ENCODE measurements around the gene CCDC138.
"Not testable (repeated sequence)": the region's sequence is repeated elsewhere in the genome, so short reads cannot be mapped to it uniquely, and the experiment has no call there.

The CCDC138 gene, protein sequence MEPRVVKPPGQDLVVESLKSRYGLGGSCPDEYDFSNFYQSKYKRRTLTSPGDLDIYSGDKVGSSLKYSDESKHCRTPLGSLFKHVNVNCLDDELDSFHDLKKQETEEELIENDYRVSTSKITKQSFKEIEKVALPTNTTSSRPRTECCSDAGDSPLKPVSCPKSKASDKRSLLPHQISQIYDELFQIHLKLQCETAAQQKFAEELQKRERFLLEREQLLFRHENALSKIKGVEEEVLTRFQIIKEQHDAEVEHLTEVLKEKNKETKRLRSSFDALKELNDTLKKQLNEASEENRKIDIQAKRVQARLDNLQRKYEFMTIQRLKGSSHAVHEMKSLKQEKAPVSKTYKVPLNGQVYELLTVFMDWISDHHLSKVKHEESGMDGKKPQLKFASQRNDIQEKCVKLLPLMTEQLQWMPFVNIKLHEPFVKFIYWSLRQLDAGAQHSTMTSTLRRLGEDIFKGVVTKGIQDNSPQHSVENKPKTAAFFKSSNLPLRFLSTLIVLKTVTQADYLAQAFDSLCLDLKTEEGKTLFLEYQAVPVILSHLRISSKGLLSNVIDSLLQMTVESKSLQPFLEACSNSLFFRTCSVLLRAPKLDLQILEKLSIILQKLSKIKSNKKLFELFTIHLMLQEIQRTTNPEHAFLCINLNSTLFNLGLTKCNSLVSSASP

DNA sequence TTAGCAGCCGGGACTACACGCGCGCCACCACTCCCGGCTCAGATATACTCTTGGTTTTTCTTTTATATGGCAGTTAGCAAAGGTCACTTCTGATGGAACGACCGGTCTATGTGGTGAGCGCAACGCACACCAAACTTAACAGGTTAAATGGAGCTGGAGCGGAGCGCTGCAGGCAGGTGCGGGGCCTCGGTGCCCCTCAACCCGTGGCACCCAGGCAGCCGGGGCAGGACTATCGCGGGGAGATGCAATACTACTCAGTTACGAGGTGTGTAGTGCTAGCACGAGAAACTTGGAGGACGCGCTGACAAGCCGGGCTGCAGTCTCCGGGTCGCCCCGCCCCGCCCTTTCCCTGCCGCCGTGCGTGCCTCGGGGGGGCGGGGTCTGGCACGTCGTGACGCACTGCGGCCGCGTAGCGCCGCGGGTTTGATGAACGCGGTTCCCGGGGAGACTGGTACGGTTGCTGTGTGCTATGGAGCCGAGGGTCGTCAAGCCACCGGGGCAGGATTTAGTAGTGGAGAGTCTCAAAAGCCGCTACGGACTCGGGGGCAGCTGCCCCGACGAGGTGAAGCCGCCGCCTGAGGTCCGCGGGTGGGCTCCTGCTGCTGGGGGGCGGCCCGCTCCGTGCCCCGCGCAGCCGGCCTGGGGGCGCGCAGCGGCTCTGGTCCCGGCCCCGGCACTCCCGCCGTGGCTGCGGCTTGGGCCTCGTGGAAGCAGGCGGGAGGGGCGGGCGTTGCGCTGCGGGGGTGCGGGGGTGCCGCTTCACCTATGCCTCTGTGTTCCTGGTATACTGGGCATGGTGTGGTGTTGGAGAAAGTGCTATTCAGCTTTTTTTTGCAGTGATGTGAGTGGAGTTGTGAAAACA is at the start of gene CCDC138:
Gene CCDC138, plus strand, starts transcription at position 418 of the 862 bp plus-strand sequence. Its CDS starts 52 bp downstream, at position 470.
- DNase-seq = peak; percentile 84

DNA sequence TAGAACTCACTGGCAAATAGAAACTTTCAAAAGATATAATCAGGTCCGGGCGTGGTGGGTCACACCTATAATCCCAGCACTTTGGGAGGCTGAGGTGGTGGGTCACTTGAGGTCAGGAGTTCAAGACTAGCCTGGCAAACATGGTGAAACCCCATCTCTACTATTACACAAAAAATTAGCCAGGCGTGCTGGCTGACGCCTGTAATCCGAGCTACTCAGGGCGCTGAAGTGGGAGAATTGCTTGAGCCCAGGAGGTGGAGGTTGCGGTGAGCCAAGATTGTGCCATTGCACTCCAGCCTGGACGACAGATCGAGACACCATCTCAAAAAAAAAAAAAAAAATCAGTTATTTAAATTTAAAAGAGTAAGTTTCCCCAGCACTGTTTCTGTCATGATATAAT is 28.6 kb upstream of the CCDC138 start:
- not testable (repeated sequence) for DNase-seq

DNA sequence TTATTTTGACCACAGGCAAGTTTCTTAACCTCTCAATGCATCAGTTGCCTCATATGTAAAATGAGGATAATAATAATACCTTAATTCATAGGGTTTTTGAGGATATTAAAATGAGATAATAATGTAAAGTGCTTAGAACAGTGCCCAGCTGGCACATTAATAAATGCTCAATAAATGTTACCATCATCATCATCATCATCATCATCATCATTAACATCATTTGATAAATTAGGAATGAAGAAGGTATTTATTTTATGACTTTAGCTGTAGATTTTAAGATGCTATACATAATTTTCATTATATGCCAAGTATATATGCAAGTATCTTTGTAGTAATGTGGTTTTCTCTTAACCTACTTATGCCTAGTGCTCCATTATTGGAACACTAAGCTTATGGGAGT is 24.0 kb upstream of the CCDC138 start:
- DNase-seq = not testable (repeated sequence)

DNA sequence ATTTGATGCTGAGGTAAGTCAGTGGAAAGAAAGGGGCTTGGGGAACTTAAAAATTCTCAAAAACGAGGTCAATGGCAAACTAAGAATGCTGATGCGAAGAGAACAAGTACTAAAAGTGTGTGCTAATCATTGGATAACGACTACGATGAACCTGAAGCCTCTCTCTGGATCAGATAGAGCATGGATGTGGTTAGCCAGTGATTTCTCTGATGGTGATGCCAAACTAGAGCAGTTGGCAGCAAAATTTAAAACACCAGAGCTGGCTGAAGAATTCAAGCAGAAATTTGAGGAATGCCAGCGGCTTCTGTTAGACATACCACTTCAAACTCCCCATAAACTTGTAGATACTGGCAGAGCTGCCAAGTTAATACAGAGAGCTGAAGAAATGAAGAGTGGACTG is 19.9 kb upstream of the CCDC138 start:
- DNase-seq = not testable (repeated sequence)

DNA sequence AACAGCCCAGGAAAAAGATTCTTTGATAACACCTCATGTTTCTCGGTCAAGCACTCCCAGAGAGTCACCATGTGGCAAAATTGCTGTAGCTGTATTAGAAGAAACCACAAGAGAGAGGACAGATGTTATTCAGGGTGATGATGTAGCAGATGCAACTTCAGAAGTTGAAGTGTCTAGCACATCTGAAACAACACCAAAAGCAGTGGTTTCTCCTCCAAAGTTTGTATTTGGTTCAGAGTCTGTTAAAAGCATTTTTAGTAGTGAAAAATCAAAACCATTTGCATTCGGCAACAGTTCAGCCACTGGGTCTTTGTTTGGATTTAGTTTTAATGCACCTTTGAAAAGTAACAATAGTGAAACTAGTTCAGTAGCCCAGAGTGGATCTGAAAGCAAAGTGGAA is 18.7 kb upstream of the CCDC138 start:
- DNase-seq = not testable (repeated sequence)

DNA sequence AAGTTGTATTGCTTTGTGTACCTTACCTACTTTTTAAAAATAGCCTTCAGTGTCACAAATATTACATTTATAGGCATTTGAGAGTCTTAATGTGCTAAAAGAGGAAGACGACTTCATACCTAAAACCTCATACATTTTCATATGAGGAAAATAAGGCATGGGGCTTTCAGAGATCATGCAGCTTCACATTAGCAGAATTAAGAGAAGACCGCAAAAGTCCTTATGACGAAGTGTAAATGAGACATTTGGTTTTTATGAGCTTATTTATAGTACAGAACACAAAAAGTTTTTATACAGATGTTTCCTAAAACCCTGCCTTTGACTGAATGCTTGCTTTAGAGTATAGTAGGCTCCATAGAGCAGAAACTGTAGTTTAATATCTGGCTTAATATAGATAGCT is 10.1 kb upstream of the CCDC138 start:
- no peak for DNase-seq

DNA sequence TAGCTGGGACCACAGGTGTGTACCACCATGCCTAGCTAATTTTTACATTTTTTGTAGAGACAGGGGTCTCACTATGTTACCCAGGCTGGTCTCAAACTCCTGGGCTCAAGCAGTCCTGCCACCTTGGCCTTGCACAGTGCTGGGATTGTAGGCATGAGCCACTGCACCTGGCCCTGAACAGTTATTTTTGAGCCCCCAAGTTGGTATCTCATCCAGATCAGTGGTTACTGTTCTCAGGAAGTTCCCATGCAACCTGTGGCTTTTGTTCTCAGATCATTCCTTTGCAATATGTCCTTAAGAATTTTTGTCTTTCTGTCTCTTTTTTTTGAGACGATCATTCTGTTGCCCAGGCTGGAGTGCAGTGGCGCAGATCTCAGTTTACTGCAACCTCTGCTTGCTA is 7.7 kb upstream of the CCDC138 start:
- no peak for DNase-seq

DNA sequence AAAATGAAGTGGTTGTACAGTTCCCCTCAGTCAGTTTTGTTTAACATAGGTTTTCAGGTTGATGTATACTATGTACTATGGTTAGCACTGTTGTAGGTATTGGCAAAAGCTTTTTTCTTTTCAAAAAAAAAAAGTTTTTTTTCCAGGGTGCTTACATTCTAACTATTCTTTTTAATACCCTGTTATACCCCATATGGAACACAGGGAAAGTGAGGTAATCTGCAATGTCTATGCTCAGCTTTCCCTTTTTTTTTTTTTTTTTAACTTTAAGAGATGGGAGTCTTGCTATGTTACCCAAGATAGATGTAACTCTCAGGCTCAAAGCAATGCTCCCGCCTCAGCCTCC is 590 bp upstream of the CCDC138 start:
- DNase-seq = no peak

DNA sequence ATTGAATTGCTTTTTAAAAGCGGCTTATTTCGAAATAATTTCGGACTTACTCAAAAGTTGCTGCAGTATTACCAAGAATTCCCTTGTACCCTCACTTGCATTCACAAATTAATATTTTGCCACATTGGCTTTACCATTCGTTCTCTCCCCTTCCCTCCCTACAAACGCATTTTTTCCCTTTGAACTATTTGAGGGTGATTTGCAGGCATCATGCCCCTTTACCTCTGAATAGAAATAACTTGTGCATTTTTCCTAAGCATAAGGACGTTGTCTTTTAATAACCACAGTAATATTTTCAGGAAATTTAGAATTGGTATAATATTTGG is 608 bp downstream of the CCDC138 start:
- no peak for DNase-seq

DNA sequence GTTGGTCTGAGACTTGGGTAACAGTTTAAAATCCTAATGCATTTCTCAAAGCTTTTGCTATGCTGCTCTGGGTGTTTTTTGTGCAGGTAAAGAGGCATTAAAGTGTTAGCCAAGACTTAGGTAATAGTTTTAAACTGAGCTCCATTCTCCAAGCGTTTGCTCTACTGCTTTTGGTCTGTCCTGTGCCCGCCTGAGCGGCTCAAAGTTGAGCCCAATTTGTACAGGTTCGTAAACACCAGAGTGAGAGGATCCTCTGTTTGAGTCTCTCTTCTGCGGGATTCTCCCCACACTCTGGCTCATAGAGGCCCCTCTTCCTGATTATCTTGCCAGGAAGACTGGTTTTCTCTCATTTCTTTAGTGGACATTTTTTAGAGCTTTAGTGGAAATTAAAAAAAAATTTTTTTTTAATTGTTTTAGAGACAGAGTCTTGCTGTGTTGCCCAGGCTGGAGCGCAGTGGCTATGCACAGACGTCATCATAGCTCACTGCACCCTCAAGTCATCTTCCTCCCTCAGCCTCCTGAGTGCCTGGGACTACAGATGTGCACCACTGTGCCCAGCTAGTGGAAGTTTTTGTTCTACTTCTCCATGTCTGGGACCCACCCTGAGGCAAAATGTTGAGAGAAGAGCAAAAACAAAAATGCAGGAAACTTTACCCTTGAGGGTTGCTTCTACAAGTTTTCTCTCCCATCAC is 16.6 kb downstream of the CCDC138 start:
- DNase-seq = no peak

DNA sequence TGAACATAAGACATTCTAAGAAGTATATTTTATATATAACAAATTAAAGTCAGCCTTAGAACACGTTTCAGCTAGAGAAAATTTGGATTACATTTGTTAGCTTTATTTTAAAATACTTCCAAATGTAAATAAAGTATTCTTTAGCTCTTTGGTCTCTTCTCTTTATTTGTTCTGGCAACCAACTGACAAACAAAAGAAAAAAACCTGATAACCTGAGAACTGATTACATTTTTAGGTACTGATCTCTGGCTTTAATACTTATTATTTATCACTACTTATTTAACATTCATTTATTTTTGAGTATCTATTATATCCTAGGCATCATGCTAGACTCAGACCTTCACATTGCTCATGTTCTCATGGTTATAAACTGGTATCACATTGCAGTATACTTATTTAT is 18.5 kb downstream of the CCDC138 start:
- DNase-seq = no peak

DNA sequence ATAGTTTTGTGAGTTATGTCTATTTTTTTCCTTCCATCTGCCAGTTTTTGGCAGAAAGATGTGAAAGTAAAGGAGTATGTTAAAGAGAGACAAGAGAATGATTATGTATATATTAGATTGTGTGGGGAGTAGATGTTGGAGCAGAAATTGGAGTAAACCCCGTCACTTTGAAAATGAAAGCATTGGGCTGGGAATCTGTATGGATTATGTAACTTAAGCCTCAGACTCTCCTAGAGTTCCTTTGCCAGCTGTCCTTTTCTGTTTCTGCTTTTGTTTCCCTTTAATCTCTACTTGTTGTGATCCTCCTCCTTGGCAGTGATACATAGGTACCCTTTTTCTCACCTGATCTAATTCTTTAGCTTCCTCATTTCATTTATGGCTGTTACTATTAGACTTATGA is 19.2 kb downstream of the CCDC138 start:
- DNase-seq = no peak

DNA sequence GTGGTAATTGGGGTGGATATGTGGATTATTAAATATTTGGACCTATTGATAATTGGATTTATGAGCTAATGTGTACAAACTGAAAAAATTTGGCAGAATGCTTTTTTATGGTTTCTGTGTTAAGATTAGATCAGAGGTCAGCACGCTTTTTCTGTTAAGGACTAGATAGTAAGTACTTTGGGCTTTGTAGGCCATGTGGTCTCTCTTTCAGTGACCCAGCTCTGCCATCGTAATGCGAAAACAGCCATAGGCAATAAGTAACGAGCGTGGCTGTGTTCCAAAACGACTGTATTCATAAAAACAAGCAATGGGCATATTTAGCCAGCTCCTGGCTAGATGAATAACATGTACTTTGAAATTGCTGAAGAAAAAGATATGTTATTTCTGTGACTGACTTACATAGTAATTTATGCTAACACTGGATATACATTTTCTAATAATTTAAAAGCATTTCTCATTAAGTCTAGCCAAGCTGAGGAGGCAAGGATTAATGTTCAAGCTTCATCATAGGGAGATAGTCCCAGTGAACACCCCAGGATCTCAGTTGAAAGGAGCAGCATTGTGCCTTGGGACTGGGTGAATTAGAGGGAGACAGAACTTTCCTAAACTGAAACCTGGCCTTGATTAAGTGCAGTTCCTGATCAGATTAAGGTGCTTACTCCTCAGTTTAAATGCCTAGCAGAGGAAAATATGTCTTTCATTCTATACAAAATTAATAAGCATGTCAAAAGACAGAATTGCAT is 20.0 kb downstream of the CCDC138 start:
- DNase-seq = no peak

DNA sequence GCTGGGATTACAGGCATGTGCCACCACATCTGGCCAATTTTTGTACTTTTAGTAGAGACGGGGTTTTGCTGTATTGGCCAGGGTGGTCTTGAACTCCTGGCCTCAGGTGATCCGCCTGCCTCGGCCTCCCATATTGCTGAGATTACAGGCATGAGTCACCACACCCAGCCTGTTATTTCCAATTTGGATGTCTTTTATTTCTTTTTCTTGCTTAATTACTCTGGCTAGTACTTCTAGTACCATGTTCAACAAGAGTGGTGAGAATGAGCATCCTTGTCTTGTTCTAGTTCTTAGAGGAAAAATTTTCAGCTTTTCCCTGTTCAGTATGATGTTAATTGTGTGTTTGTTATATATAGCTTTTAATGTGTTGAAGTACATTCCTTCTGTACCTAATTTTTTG is 23.4 kb downstream of the CCDC138 start:
- DNase-seq = no peak

DNA sequence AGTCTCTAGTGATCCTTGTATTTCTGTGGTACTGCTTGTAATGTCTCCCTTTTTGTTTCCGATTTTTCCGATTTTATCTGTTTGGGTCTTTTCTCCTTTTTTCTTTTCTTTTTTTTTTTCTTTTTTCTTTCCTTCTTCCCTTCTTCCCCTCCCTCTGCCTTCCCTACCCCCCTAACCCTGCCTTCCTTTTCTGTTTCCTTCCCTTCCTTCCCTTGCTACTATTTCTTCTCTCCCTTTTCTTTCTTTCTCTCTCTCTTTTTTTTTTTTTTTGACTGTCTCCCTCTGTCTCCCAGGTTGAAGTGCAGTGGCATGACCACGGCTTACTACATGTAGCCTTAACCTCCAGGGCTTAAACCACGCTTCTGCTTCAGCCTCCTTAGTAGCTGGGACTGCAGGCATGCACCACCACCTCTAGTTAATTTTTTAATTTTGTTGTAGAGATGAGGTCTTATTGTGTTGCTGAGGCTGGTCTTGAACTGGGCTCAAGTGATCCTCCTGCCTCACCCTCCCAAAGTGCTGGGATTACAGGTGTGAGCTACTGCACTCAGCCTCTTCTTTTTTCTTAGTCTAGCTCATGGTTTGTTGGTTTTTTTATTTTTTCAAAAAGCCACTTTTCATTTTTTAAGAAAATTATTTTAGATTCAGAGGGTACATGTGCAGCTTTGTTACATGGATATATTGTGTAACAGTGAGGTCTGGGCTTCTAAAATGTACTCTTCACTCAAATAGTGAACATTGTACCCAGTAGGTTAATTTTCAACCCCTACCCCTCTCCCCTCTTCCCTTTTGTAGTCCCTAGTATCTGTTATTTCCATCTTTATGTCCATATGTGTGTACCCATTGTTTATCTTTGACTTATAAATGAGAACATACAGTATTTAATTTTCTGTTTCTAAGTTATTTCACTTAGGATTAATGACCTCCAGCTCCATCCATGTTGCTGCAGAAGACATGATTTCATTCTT is 24.7 kb downstream of the CCDC138 start:
- DNase-seq = no peak

DNA sequence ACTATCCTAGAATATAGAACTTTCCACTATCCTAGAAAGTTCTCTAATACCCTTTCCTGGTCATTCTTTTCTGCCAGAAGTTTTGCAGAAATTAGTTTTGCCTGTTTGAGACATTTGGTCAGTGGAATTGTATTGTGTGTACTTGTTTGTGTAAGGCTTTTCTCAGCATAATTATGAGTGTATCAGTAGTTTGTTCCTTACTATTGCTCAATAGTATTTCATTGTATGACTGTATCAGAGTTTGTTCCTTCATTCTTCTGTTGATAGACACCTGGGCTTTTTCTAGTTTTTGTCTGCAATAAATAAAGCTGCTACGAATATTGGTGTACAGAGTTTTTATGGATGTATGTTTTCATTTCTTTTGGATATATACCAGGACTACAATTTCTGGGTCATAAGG is 27.2 kb downstream of the CCDC138 start:
- no peak for DNase-seq

DNA sequence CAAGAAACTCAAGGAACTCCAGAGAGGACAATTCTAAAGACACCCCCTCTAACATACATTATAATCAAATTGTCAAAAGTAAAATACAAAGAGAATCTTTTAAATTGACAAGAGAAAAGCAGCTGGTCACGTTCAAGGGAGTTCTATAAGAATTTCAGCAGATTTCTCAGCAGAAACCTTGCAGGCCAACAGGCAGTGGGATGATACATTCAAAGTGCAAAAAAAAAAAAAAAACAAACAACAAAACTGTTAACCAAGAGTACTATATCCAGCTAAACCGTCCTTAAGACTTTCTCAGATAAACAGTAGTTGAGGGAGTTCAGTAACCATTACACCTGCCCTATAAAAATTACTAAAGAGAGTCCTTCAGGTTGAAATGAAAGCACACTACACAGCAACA is 33.9 kb downstream of the CCDC138 start:
- no peak for DNase-seq

DNA sequence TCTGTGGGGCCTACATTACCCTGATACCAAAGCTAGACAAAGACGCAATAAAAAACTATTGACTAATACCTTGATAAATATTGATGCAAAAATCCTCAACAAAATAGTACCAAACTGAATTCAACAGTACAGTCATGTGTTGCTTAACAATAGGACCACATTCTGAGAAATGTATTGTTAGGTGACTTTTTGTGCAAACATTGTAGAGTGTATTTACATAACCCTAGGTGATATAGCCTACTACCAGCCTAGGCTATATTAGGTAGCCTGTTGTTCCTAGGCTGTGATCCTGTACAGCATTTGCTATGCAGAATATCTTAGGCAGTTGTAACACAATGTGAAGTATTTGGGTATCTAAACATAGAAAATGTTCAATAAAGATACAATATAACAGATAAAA is 36.7 kb downstream of the CCDC138 start:
- DNase-seq = no peak

DNA sequence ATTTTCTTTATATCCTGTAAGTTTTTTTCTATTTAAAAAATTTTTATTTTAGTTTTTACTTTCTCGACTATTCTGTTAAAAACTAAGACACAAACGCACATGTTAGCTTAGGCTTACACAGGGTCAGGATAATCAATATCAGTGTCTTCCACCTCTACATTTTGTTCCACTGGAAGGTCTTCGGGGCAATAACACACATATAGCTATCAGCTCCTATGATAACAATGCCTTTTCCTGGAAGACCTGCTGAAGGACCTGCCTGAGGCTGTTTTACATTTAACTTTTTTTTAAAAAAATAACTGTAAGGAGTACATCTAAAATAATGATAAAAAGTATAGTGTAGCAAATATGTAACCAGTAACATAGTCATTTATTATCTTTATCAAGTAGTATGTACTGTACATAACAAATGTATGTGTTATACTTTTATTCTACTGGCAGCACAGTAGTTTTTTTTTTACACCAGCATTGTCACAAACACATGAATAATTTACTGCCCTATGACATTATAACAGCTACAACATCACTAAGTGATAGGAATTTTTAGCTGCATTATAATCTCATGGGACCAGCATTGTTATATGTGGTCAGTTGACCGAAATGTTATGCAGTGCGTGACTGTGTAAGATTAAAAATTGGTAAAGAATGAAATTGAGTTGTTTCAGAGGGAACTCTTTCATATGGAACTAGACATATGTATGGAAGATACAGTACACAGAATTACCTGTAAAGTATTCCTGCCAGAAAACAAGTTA is 37.9 kb downstream of the CCDC138 start:
- DNase-seq = no peak

DNA sequence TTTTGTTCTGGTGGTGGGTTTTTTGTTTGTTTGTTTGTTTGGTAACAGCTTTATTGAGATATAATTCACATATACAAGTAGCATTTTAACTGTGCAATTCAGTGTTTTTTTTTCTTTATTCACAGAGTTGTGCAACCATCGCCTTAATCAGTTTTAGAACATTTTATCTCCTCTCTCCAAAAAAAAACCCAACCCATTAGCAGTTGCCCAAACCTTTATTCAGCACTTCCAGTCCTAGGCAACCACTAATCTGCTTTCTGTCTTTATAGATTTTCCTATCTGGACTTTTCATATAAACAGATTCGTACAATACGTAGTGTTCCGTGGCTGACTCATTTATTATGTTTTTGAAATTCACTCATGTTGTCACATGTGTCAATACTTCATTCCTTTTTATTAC is 38.7 kb downstream of the CCDC138 start:
- DNase-seq = no peak

All from activated CD4-positive, alpha-beta T cell treated with anti-CD3 and anti-CD28 coated beads for 1 hour (primary cell).